ENCODE measurements around the gene TES. TPM values are rescaled to one million over a fixed set of nuclear protein-coding genes. Genes with fewer than 3 reads are reported as not detected.

The TES gene
- total and polyA plus RNA-seq, 2 of the 13 experiments (the other 11 are each of a cell fraction or from before 2014, with no cell fraction given), result 21.6 to 23.0 TPM

DNA sequence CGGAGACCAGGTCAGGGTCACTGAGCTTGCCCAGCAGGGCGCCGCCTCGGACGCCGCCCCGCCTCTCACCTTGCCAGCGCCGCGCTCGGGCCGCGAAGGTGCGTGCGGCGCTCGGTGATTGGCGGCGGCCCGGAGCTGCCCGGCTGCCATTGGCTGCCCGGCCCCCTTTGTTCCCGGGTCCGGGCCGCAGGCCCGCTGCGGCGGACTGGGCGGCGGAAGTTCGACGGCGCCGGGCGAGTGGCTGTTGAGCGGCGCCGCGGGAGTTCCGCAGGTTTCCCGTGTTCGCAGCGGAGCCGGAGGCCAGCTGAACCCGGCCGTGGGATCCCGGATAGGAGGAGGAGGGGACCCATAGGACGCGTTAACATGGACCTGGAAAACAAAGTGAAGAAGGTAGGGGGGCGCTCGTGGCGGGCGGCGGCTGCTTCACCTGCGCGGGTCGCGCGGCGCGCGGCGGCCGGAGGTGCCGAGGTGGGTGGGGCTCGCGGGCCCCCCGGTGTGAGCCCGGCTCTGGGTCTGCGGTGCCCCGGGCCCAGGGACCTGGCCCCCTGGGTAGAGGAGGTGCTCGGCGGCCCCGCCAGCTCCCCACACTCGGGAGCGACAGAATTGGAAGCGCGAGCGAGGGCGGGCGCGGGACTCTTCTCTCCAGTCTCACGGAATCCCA lies at the start of gene TES (continued):
- TF ChIP-seq, protein P1, sequence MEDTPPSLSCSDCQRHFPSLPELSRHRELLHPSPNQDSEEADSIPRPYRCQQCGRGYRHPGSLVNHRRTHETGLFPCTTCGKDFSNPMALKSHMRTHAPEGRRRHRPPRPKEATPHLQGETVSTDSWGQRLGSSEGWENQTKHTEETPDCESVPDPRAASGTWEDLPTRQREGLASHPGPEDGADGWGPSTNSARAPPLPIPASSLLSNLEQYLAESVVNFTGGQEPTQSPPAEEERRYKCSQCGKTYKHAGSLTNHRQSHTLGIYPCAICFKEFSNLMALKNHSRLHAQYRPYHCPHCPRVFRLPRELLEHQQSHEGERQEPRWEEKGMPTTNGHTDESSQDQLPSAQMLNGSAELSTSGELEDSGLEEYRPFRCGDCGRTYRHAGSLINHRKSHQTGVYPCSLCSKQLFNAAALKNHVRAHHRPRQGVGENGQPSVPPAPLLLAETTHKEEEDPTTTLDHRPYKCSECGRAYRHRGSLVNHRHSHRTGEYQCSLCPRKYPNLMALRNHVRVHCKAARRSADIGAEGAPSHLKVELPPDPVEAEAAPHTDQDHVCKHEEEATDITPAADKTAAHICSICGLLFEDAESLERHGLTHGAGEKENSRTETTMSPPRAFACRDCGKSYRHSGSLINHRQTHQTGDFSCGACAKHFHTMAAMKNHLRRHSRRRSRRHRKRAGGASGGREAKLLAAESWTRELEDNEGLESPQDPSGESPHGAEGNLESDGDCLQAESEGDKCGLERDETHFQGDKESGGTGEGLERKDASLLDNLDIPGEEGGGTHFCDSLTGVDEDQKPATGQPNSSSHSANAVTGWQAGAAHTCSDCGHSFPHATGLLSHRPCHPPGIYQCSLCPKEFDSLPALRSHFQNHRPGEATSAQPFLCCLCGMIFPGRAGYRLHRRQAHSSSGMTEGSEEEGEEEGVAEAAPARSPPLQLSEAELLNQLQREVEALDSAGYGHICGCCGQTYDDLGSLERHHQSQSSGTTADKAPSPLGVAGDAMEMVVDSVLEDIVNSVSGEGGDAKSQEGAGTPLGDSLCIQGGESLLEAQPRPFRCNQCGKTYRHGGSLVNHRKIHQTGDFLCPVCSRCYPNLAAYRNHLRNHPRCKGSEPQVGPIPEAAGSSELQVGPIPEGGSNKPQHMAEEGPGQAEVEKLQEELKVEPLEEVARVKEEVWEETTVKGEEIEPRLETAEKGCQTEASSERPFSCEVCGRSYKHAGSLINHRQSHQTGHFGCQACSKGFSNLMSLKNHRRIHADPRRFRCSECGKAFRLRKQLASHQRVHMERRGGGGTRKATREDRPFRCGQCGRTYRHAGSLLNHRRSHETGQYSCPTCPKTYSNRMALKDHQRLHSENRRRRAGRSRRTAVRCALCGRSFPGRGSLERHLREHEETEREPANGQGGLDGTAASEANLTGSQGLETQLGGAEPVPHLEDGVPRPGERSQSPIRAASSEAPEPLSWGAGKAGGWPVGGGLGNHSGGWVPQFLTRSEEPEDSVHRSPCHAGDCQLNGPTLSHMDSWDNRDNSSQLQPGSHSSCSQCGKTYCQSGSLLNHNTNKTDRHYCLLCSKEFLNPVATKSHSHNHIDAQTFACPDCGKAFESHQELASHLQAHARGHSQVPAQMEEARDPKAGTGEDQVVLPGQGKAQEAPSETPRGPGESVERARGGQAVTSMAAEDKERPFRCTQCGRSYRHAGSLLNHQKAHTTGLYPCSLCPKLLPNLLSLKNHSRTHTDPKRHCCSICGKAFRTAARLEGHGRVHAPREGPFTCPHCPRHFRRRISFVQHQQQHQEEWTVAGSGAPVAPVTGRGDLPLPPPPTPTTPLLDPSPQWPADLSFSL (CRISPR knock-in tag; IDR thresholded peaks at IDR 0.05), result no peak
- TF ChIP-seq ZNF383 (CRISPR knock-in tag; IDR thresholded peaks at IDR 0.05; ENCODE audit: borderline replicate concordance) (no peak), ZNF263 (CRISPR knock-in tag; IDR thresholded peaks at IDR 0.05) (no peak), BORCS8-MEF2B (CRISPR knock-in tag; IDR thresholded peaks at IDR 0.05) (no peak), CCAR2 (optimal IDR thresholded peaks at IDR 0.05; ENCODE audit: low read depth, low read length) (no peak), ELF3 (CRISPR knock-in tag; IDR thresholded peaks at IDR 0.05) (no peak)
- TF ChIP-seq, protein P2, sequence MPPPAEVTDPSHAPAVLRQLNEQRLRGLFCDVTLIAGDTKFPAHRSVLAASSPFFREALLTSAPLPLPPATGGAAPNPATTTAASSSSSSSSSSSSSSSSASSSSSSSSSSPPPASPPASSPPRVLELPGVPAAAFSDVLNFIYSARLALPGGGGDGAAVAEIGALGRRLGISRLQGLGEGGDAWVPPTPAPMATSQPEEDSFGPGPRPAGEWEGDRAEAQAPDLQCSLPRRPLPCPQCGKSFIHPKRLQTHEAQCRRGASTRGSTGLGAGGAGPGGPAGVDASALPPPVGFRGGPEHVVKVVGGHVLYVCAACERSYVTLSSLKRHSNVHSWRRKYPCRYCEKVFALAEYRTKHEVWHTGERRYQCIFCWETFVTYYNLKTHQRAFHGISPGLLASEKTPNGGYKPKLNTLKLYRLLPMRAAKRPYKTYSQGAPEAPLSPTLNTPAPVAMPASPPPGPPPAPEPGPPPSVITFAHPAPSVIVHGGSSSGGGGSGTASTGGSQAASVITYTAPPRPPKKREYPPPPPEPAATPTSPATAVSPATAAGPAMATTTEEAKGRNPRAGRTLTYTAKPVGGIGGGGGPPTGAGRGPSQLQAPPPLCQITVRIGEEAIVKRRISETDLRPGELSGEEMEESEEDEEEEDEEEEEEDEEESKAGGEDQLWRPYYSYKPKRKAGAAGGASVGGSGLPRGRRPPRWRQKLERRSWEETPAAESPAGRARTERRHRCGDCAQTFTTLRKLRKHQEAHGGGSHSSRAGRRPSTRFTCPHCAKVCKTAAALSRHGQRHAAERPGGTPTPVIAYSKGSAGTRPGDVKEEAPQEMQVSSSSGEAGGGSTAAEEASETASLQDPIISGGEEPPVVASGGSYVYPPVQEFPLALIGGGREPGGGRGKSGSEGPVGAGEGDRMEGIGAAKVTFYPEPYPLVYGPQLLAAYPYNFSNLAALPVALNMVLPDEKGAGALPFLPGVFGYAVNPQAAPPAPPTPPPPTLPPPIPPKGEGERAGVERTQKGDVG (CRISPR knock-in tag; IDR thresholded peaks at IDR 0.05; ENCODE audit: borderline replicate concordance), result no peak

All from HepG2 (cell line).